C4-2B (cell line): ENCODE data around the gene RHBDL1.

ENCODE experiments used
- ZFX ChIP-seq: fragments of 450-650 bp; IDR thresholded peaks from 2 replicates; pipeline ENCODE4 v1.6.1; 2017
- TF ChIP-seq, protein P1 (sequence below): fragments of 450-650 bp; conservative IDR thresholded peaks from 2 replicates; pipeline ENCODE4 v1.5.1; 2017; ENCODE audit warnings: mild to moderate bottlenecking

DNA sequence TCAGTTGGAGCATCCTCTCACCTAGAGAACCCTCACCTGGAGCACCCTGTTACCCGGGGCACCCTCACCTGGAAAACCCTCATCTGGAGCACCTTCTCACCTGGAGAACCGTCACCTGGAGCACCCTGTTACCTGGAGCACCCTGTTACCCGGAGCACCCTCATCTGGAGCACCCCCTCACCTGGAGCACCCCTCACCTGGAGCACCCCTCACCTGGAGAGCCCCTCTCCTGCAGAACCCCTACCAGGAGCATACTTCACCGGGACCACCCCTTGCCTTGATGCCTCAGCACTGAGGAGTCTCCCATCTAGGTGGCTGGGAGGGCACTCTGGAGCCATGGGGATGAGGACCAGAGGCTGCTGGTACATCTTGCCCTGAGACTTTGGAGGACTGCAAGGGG, 33.5 kb downstream of the RHBDL1 start:
- TF ChIP-seq, protein P1, sequence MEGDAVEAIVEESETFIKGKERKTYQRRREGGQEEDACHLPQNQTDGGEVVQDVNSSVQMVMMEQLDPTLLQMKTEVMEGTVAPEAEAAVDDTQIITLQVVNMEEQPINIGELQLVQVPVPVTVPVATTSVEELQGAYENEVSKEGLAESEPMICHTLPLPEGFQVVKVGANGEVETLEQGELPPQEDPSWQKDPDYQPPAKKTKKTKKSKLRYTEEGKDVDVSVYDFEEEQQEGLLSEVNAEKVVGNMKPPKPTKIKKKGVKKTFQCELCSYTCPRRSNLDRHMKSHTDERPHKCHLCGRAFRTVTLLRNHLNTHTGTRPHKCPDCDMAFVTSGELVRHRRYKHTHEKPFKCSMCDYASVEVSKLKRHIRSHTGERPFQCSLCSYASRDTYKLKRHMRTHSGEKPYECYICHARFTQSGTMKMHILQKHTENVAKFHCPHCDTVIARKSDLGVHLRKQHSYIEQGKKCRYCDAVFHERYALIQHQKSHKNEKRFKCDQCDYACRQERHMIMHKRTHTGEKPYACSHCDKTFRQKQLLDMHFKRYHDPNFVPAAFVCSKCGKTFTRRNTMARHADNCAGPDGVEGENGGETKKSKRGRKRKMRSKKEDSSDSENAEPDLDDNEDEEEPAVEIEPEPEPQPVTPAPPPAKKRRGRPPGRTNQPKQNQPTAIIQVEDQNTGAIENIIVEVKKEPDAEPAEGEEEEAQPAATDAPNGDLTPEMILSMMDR: no peak
- no peak for TF ChIP-seq ZFX
